HG03520 (cell line): ENCODE data around the gene SMAD4.
"Not testable (repeated sequence)": the region's sequence is repeated elsewhere in the genome, so short reads cannot be mapped to it uniquely, and the experiment has no call there.

Experiments
- ATAC-seq: cut with Tn5 transposase; IDR thresholded peaks from one replicate; pipeline ENCODE4 v1.9.1; 2021; ENCODE audit warnings: mild to moderate bottlenecking, moderate library complexity; ENCODE audit not compliant: unreplicated experiment

The SMAD4 gene

DNA sequence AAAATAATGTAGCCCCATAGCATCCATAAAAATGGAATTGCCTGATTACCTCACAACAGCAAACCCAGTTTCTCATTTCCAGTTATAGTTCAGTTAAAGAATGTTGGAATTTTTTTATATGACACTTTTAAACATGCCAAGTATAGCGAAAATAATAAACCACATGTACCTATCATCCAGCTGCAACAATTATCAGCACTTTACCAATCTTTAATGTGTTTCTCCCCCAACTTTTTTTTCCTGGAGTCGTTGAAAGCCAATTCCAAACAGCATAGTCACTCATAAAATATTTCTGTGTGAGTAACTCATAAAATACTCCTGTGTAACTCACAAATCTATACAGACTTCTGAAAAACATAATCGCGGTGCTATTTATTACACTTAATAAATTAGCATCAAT, 38.1 kb downstream of the SMAD4 start:
- ATAC-seq = no peak

- no peak for ATAC-seq
These were observed 39.9 kb downstream of the SMAD4 start for GRCh38 chr18:51069885-51070284.

- ATAC-seq = no peak
These were observed 40.5 kb downstream of the SMAD4 start for GRCh38 chr18:51070545-51070944.

GRCh38 chr18:51072586-51073313, 42.7 kb downstream of the SMAD4 start:
- ATAC-seq = no peak

DNA sequence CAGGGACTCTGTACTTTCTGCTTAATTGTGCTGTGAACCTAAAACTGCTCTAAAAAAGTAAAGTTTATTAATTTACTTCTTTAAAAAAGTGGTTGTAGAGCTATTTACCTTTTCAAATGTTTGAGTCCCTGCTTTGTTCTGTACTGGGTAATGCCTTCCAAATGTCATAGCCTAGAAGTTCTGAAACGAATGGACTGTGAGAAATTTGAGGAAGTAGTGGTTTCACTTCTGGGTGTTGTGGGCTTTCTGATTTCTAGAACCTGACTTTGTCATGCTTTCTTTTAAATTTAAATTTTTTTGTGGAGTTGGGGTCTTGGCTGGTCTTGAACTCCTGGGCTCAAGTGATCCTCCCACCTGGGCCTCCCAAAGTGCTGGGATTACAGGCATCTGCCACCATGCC, 44.6 kb downstream of the SMAD4 start:
- peak; percentile 74 for ATAC-seq

GRCh38 chr18:51076503-51076902, 46.5 kb downstream of the SMAD4 start:
- ATAC-seq = no peak

DNA sequence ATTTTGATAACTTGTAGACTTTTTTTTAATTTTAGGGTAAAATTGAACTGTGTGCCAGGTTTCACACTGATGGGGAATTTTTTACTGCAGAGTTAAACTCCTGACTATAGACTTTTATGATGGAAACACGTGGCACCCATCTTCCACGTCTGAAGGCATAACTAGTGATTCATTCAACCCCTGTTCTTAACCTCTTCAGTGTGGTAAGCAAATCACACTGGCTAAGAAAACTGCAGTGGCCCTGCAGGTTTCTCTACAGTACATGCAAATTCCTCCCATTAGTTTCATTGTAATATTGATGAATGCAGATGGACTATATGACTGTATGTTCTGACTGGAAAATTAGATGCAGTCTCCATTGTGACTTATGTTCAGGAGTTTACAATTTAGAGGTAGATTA, 47.2 kb downstream of the SMAD4 start:
- peak; percentile 61 for ATAC-seq

DNA sequence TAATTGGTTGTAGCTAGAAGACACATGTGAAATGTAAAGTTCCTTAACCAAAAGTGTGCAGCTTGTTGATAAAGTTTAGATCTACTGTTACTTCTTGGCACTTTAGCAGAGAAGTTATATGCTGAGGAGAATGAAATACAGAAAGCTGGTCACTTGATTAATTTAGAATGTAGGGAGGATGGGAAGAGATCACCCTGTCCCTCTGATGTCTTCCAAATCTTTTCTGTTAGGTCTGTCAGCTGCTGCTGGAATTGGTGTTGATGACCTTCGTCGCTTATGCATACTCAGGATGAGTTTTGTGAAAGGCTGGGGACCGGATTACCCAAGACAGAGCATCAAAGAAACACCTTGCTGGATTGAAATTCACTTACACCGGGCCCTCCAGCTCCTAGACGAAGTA, 48.0 kb downstream of the SMAD4 start:
- no peak for ATAC-seq

DNA sequence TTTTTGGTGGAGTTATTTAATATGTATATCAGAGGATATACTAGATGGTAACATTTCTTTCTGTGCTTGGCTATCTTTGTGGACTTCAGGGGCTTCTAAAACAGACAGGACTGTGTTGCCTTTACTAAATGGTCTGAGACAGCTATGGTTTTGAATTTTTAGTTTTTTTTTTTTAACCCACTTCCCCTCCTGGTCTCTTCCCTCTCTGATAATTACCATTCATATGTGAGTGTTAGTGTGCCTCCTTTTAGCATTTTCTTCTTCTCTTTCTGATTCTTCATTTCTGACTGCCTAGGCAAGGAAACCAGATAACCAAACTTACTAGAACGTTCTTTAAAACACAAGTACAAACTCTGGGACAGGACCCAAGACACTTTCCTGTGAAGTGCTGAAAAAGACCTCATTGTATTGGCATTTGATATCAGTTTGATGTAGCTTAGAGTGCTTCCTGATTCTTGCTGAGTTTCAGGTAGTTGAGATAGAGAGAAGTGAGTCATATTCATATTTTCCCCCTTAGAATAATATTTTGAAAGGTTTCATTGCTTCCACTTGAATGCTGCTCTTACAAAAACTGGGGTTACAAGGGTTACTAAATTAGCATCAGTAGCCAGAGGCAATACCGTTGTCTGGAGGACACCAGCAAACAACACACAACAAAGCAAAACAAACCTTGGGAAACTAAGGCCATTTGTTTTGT, 52.7 kb downstream of the SMAD4 start:
- peak; percentile 78 for ATAC-seq

DNA sequence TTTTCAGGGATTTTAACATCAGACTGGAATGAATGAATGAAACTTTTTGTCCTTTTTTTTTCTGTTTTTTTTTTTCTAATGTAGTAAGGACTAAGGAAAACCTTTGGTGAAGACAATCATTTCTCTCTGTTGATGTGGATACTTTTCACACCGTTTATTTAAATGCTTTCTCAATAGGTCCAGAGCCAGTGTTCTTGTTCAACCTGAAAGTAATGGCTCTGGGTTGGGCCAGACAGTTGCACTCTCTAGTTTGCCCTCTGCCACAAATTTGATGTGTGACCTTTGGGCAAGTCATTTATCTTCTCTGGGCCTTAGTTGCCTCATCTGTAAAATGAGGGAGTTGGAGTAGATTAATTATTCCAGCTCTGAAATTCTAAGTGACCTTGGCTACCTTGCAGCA, 53.4 kb downstream of the SMAD4 start:
- ATAC-seq = no peak

GRCh38 chr18:51088410-51088809, 58.4 kb downstream of the SMAD4 start:
- no peak for ATAC-seq

DNA sequence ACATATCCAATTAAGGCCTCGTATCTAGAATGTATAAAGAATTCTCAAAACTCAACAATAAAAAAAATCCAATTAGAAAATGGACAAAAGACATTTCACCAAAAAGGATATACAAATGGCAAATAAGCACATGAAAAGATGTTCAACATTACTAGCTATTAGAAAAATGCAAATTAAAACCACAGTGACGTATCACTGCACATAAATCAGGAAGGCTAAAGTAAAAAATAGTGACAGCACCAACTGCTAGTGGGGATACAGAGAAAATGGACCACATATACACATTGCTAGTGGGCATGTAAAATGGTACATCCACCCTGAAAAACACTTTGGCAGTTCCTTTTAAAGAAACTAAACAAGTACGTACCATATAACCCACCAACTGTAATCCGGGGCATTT, 59.7 kb downstream of the SMAD4 start:
- ATAC-seq = no peak

- no peak for ATAC-seq
These were observed 61.3 kb downstream of the SMAD4 start for GRCh38 chr18:51091270-51091669.

- ATAC-seq = no peak
These were observed 62.1 kb downstream of the SMAD4 start for GRCh38 chr18:51092117-51092516.

GRCh38 chr18:51092967-51093366, 63.0 kb downstream of the SMAD4 start:
- not testable (repeated sequence) for ATAC-seq

DNA sequence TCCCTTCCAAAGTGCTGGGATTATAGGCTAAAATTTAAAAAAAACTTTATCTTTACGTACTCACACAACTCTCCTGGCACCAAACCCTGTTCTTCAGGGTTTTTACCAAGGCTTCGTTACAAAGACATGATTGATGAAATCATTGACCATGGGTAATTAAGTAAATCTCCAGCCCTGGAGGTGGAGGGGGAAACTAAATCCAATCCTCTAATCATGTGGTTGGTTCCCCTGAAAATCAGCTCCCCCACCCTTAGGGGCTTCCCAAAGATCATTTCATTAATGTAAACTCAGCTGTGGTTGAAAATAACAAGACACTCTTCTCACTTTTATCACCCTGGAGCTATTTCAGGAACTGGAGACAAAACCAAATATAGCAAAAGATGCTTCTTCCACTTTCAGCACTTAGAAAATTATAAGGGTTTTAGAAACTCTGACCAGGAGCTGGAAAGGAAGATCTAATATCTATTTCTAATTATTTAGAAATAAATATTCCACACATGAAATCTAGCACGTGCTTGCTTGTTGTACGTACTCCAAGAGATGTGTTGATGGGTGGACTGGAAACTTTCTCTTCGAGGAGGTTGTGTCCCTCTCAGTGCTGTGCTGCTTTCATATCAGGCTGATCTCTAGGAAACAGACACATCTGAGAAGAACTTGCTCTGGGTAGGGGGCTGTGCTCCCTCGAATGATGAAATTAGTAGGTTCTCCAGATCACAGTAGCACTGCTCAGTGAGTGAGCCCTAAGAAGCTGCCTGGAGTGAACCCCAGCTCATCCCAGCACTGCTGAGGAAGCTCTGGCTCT, 67.2 kb downstream of the SMAD4 start:
- ATAC-seq = no peak

DNA sequence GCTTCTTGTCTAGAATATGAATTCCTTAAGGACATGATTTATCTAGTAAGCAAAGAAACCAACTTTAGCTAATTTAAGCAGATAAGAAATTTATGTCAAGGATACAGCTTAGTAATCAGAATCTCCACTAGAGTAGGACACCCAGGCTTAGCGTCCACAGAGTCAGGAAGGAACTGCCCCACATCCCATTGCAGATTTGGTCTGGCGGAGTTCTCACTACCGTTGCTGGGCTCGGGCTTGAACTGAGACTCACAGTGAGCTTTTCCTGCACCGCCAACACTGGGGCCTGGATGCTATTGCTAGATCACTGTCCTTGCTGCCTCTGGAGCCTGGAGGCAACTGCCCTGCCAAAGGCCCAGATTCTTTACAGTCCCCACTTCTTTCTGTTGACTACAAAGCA, 68.1 kb downstream of the SMAD4 start:
- no peak for ATAC-seq

GRCh38 chr18:51098513-51098912, 68.5 kb downstream of the SMAD4 start:
- ATAC-seq = no peak

DNA sequence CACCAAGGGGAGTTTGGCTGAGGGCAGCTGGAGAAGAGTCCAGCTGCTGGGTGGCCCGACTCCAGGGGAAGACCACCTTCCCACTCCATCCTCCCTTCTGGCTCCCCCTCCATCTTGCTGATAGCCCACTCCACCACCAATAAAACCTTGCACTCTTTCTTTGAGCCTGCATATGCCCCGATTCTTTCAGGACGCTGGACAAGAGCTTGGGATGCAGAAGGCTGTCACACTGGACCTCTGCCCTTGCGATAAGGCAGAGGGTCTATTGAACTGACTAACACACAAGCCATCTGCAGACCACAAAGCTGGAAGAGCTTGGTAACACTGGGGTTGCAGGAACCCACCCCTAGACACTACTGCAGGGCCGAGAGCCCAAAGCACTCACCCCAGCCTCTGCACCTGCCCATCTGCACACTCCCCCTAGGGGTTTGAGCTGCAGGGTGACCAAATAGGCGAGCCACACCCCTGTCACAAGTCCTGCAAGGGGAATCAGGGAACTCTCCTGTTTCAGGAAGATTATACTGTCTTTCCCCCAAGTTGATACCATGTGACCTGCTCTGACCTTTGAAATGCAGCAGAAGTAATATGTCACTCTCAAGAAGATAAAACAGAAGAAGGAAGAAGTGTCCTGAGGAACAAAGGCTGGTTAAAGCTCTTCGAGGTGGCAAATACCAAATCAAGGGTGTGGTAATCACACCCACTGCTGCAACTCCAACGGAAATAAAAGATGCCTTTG, 70.5 kb downstream of the SMAD4 start:
- ATAC-seq = no peak

- ATAC-seq = no peak
These were observed 77.1 kb downstream of the SMAD4 start for GRCh38 chr18:51107082-51107481.
